ENCODE measurements around the gene MAP1A.

DNA sequence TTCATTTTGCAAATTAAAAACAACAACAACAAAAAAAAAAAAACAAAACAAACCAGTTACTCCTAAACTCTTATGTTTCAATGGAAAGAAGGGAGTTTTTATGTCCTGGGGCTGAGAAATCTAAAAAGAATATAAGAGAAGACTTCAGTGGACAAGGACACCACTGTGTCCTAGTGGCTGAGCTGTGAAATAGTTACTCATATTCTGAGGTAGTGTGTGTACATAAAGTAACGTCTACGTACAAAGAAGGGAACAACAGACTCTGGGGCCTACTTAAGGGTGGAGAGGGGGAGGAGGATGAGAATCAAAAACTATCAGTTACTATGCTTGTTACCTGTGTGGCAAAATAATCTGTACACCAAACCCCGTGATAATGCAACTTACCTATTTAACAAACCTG, 18.4 kb upstream of the MAP1A start:
- TF ChIP-seq, protein P1, sequence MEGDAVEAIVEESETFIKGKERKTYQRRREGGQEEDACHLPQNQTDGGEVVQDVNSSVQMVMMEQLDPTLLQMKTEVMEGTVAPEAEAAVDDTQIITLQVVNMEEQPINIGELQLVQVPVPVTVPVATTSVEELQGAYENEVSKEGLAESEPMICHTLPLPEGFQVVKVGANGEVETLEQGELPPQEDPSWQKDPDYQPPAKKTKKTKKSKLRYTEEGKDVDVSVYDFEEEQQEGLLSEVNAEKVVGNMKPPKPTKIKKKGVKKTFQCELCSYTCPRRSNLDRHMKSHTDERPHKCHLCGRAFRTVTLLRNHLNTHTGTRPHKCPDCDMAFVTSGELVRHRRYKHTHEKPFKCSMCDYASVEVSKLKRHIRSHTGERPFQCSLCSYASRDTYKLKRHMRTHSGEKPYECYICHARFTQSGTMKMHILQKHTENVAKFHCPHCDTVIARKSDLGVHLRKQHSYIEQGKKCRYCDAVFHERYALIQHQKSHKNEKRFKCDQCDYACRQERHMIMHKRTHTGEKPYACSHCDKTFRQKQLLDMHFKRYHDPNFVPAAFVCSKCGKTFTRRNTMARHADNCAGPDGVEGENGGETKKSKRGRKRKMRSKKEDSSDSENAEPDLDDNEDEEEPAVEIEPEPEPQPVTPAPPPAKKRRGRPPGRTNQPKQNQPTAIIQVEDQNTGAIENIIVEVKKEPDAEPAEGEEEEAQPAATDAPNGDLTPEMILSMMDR (IDR thresholded peaks at IDR 0.05), result no peak
- no peak for TF ChIP-seq POLR2A (IDR thresholded peaks at IDR 0.05)
